Measurements from ENCODE around the gene ENTHD1.

Gene ENTHD1

GRCh38 chr22:39839917-39840510 is 53.5 kb downstream of the ENTHD1 start:
- Histone ChIP-seq H3K79me2 (ENCODE audit: low read length) (no peaks in the 10 kb centered on the region), H3K9me3 (replicated peaks; ENCODE audit: insufficient read depth, low read length) (no peaks in the 10 kb centered on the region), H3K9ac (ENCODE audit: low read length) (no peak overlapping the region), H2AFZ (ENCODE audit: low read length) (no peak overlapping the region), H3K4me3 (ENCODE audit: low read length) (no peak overlapping the region), H3K27me3 (replicated peaks; ENCODE audit: insufficient read depth, low read length) (no peaks in the 10 kb centered on the region), H3K4me1 (ENCODE audit: low read length) (no peaks in the 10 kb centered on the region), H3K4me2 (ENCODE audit: low read depth, low read length) (no peak overlapping the region), H3K36me3 (replicated peaks; ENCODE audit: insufficient read depth, low read length) (no peaks in the 10 kb centered on the region), H3K9me2 (replicated peaks; ENCODE audit: insufficient read depth, low read length) (no peaks in the 10 kb centered on the region), H3F3A (ENCODE audit: insufficient read depth, low read length) (no peaks in the 10 kb centered on the region), H4K20me1 (ENCODE audit: insufficient read depth, low read length) (no peaks in the 10 kb centered on the region), H3K27ac (ENCODE audit: low read length) (no peak overlapping the region)
- no peak for TF ChIP-seq EZH2 (optimal IDR thresholded peaks at IDR 0.05; ENCODE audit: low read depth, low read length)
- TF ChIP-seq CTCF (IDR thresholded peaks at IDR 0.05; ENCODE audit: low read length), result no peak
- no peak for TF ChIP-seq EZH2phosphoT487 (IDR thresholded peaks at IDR 0.05; ENCODE audit: low read length)
- no peak for DNase-seq

GRCh38 chr22:39839204-39839603 is 54.4 kb downstream of the ENTHD1 start:
- H3K4me2 ChIP-seq (ENCODE audit: low read depth, low read length), result no peak overlapping the region
- no peak for TF ChIP-seq EZH2phosphoT487 (IDR thresholded peaks at IDR 0.05; ENCODE audit: low read length)
- no peak for TF ChIP-seq EZH2 (optimal IDR thresholded peaks at IDR 0.05; ENCODE audit: low read depth, low read length)
- TF ChIP-seq CTCF (IDR thresholded peaks at IDR 0.05; ENCODE audit: low read length), result no peak

GRCh38 chr22:39833610-39834009 is 60.0 kb downstream of the ENTHD1 start:
- H3K27me3 ChIP-seq (replicated peaks; ENCODE audit: insufficient read depth, low read length), result no peaks in the 10 kb centered on the region

More at GRCh38 chr22:39839204-39839603, 54.4 kb downstream of the ENTHD1 start:
- no peaks in the 10 kb centered on the region for H3K36me3 ChIP-seq (replicated peaks; ENCODE audit: insufficient read depth, low read length)
- no peak overlapping the region for H2AFZ ChIP-seq (ENCODE audit: low read length)
- no peaks in the 10 kb centered on the region for H3K9me3 ChIP-seq (replicated peaks; ENCODE audit: insufficient read depth, low read length)
- H3K27me3 ChIP-seq (replicated peaks; ENCODE audit: insufficient read depth, low read length), result no peaks in the 10 kb centered on the region
- H3K9me2 ChIP-seq (replicated peaks; ENCODE audit: insufficient read depth, low read length), result no peaks in the 10 kb centered on the region
- no peaks in the 10 kb centered on the region for H3K79me2 ChIP-seq (ENCODE audit: low read length)
- H4K20me1 ChIP-seq (ENCODE audit: insufficient read depth, low read length), result no peaks in the 10 kb centered on the region
- H3F3A ChIP-seq (ENCODE audit: insufficient read depth, low read length), result no peaks in the 10 kb centered on the region
- H3K27ac ChIP-seq (ENCODE audit: low read length), result no peak overlapping the region
- no peak overlapping the region for H3K4me3 ChIP-seq (ENCODE audit: low read length)
- H3K4me1 ChIP-seq (ENCODE audit: low read length), result no peaks in the 10 kb centered on the region
- DNase-seq, result no peak
- no peak overlapping the region for H3K9ac ChIP-seq (ENCODE audit: low read length)

More at GRCh38 chr22:39833610-39834009, 60.0 kb downstream of the ENTHD1 start:
- Histone ChIP-seq H3F3A (ENCODE audit: insufficient read depth, low read length) (no peaks in the 10 kb centered on the region), H3K9ac (ENCODE audit: low read length) (no peak overlapping the region), H2AFZ (ENCODE audit: low read length) (no peak overlapping the region), H3K27ac (ENCODE audit: low read length) (no peak overlapping the region), H3K79me2 (ENCODE audit: low read length) (no peaks in the 10 kb centered on the region), H4K20me1 (ENCODE audit: insufficient read depth, low read length) (no peaks in the 10 kb centered on the region), H3K4me1 (ENCODE audit: low read length) (no peaks in the 10 kb centered on the region), H3K9me2 (replicated peaks; ENCODE audit: insufficient read depth, low read length) (no peaks in the 10 kb centered on the region), H3K4me3 (ENCODE audit: low read length) (no peak overlapping the region), H3K9me3 (replicated peaks; ENCODE audit: insufficient read depth, low read length) (no peaks in the 10 kb centered on the region), H3K36me3 (replicated peaks; ENCODE audit: insufficient read depth, low read length) (no peaks in the 10 kb centered on the region), H3K4me2 (ENCODE audit: low read depth, low read length) (no peak overlapping the region)
- no peak for TF ChIP-seq CTCF (IDR thresholded peaks at IDR 0.05; ENCODE audit: low read length)
- no peak for TF ChIP-seq EZH2 (optimal IDR thresholded peaks at IDR 0.05; ENCODE audit: low read depth, low read length)
- no peak for TF ChIP-seq EZH2phosphoT487 (IDR thresholded peaks at IDR 0.05; ENCODE audit: low read length)
- DNase-seq, result no peak
